SHP77 treated with DMSO at 0.1 percent for 48 hours (cell line): ENCODE measurements around the gene PTPRF.
"Not testable (repeated sequence)": the region's sequence is repeated elsewhere in the genome, so short reads cannot be mapped to it uniquely, and the experiment has no call there.

Experiments used
- DNase-seq: peaks from one replicate; lab custom pipeline; 2025; lab: John Stamatoyannopoulos, UW

The PTPRF gene

GRCh38 chr1:43634721-43635120, 104.0 kb downstream of the PTPRF start:
- DNase-seq, result no peak

- no peak for DNase-seq
Observed at GRCh38 chr1:43636006-43636641, 105.4 kb downstream of the PTPRF start.

- DNase-seq, result no peak
Observed at GRCh38 chr1:43637267-43637666, 106.6 kb downstream of the PTPRF start.

- not testable (repeated sequence) for DNase-seq
Observed at GRCh38 chr1:43638381-43638780, 107.7 kb downstream of the PTPRF start.

GRCh38 chr1:43639976-43640794, 109.5 kb downstream of the PTPRF start:
- DNase-seq, result no peak

- DNase-seq, result no peak
Observed at GRCh38 chr1:43644558-43644957, 113.9 kb downstream of the PTPRF start.

- DNase-seq, result no peak
Observed at GRCh38 chr1:43645461-43645860, 114.8 kb downstream of the PTPRF start.

GRCh38 chr1:43647331-43647730, 116.6 kb downstream of the PTPRF start:
- DNase-seq, result not testable (repeated sequence)

- DNase-seq, result no peak
Observed at GRCh38 chr1:43648221-43648847, 117.7 kb downstream of the PTPRF start.

- DNase-seq, result no peak
Observed at GRCh38 chr1:43648876-43649477, 118.3 kb downstream of the PTPRF start.

- DNase-seq, result peak; percentile 94
Observed at GRCh38 chr1:43650310-43651085, 119.8 kb downstream of the PTPRF start.

GRCh38 chr1:43651188-43651587, 120.5 kb downstream of the PTPRF start:
- DNase-seq, result no peak

- no peak for DNase-seq
Observed at GRCh38 chr1:43651902-43652301, 121.2 kb downstream of the PTPRF start.

GRCh38 chr1:43653339-43653738, 122.7 kb downstream of the PTPRF start:
- no peak for DNase-seq

GRCh38 chr1:43653893-43654292, 123.2 kb downstream of the PTPRF start:
- DNase-seq, result no peak

- DNase-seq, result no peak
Observed at GRCh38 chr1:43655953-43656352, 125.3 kb downstream of the PTPRF start.

- DNase-seq, result no peak
Observed at GRCh38 chr1:43659212-43660166, 128.8 kb downstream of the PTPRF start.

GRCh38 chr1:43660355-43660754, 129.7 kb downstream of the PTPRF start:
- DNase-seq, result no peak

GRCh38 chr1:43664369-43664768, 133.7 kb downstream of the PTPRF start:
- DNase-seq, result no peak

GRCh38 chr1:43666608-43667007, 135.9 kb downstream of the PTPRF start:
- DNase-seq, result no peak

GRCh38 chr1:43668956-43669355, 138.3 kb downstream of the PTPRF start:
- DNase-seq, result no peak
